Measurements from ENCODE around the gene SDF2L1. TPM values are rescaled to one million over a fixed set of nuclear protein-coding genes. Genes with fewer than 3 reads are reported as not detected.
"Not testable (repeated sequence)": the region's sequence is repeated elsewhere in the genome, so short reads cannot be mapped to it uniquely, and the experiment has no call there.

The SDF2L1 gene
- total RNA-seq, 1 donor from 2014 or later, result 41.3 TPM

DNA sequence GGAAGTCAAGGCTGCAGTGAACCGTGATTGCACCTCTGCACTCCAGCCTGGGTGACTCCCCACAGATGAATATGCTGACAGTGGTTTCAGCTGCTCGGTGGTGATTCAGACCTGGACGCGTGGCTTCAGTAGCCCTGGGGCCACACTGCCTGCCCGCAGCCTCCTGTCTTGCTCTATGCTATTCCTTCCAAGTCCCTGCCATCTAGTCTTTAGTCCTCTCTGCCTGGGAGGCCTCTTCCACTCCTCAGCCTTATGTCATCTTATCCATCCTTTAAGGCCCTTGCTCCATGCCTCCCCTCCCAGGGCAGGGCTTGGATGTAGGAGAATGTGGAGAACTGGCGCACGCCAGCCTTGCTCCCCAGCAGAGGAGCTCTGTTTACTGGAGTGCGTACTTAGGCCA, 35.3 kb upstream of the SDF2L1 start:
- no peak for DNase-seq
- ATAC-seq, result no peak
- TF ChIP-seq, protein P1, sequence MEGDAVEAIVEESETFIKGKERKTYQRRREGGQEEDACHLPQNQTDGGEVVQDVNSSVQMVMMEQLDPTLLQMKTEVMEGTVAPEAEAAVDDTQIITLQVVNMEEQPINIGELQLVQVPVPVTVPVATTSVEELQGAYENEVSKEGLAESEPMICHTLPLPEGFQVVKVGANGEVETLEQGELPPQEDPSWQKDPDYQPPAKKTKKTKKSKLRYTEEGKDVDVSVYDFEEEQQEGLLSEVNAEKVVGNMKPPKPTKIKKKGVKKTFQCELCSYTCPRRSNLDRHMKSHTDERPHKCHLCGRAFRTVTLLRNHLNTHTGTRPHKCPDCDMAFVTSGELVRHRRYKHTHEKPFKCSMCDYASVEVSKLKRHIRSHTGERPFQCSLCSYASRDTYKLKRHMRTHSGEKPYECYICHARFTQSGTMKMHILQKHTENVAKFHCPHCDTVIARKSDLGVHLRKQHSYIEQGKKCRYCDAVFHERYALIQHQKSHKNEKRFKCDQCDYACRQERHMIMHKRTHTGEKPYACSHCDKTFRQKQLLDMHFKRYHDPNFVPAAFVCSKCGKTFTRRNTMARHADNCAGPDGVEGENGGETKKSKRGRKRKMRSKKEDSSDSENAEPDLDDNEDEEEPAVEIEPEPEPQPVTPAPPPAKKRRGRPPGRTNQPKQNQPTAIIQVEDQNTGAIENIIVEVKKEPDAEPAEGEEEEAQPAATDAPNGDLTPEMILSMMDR (IDR thresholded peaks at IDR 0.05), result no peak

DNA sequence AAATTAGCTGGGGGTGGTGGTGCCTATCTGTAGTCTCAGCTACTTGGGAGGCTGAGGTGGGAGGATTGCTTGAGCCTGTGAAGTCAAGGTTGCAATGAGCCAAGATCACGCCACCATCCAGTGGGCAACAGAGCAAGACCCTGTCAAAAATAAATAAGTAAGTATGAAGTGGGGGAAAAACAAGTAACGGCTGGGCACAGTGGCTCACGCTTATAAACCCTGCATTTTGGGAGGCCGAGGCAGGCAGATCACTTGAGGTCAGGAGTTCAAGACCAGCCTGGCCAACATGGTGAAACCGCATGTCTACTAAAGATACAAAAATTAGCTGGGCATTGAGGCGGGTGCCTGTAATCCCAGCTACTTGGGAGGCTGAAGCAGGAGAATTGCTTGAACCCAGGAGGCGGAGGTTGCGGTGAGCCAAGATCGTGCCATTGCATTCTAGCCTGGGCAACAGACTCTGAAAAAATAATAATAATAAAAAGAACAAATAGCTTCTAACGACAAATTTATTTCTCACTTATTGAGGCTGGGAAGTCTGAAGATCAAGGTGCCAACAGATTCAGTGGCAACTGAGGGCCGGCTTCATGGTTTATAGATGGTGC, 32.4 kb upstream of the SDF2L1 start:
- H3K4me3 ChIP-seq; intact Hi-C loops (cut with DNase I); DNase-seq; H3K9me3 ChIP-seq; H3K4me1 ChIP-seq; H3K27ac ChIP-seq; ATAC-seq; H3K27me3 ChIP-seq: not testable (repeated sequence)
- H3K36me3 ChIP-seq, result peaks cover 34% of the 10 kb centered on the region

More for the DNA sequence above, 35.3 kb upstream of the SDF2L1 start:
- H3K27ac ChIP-seq, result no peak overlapping the region
- no peak overlapping the region for H3K4me3 ChIP-seq
- no peaks in the 10 kb centered on the region for H3K4me1 ChIP-seq
- intact Hi-C loops (cut with DNase I), result no loop called here
- H3K9me3 ChIP-seq, result no peaks in the 10 kb centered on the region
- no peaks in the 10 kb centered on the region for H3K27me3 ChIP-seq
- H3K36me3 ChIP-seq, result peaks cover 12% of the 10 kb centered on the region

DNA sequence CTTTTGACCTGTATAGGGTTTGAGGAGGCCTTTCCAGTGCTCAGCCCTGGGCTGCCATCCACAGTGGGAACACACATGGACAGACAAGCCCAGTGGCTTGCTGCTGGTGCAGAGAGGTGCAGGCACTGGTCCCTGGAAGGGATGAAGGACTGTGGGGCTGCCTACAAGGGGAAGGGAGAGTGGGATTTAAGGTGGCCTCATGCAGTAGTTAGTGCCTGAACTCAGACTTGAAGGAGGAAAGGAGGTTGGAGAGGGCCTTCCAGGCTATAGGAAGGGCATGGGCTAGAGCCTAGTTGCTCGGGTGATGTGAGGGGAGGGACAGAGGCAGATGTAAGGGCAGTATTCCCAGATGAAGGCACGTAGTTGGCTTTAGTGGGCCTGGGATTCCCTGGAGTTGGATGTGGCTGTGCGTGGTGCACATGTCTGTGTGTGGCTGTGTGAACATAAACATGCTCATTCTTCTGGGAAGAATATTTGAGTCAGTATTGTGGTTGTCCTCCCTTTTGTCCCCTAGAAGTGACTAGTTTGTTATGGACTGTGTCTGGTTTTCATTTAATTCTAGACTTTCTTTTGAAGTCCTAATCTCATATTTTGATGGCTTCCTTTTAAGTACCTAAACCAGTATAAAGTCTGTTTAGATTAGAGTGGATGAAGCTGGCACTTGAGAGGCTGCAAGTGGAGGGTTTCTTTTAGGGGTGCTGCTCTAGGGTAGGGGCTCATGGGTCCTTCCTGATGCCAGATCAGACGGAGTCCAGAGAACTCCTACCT, 30.7 kb upstream of the SDF2L1 start:
- DNase-seq (no peak), ATAC-seq (no peak)
- intact Hi-C loops (cut with DNase I), result no loop called here
- H3K4me1 ChIP-seq, result no peaks in the 10 kb centered on the region
- no peak overlapping the region for H3K27ac ChIP-seq
- TF ChIP-seq, protein P1 (IDR thresholded peaks at IDR 0.05), result no peak
- no peak overlapping the region for H3K4me3 ChIP-seq
- H3K36me3 ChIP-seq, result peaks cover 49% of the 10 kb centered on the region
- no peaks in the 10 kb centered on the region for H3K27me3 ChIP-seq
- H3K9me3 ChIP-seq, result no peaks in the 10 kb centered on the region

DNA sequence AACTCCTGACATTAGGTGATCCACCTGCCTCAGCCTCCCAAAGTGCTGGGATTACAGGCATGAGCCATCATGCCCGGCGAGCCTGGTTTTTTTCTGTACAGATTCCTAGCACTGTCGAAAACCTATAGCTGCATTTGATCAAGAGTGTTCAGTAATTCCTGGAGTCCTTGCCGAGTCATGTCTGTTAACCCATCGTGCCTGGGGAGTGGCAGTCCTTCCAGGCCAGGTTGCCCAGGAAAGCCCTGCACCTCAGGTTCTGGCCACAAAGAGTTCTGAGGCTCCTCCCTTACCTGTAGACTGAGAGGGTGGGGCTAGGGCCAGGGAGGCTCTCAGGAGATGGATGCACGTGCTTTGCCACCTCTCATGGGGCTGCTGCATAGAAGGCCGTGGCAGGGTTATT, 29.2 kb upstream of the SDF2L1 start:
- Histone ChIP-seq H3K27ac (no peak overlapping the region), H3K4me3 (no peak overlapping the region), H3K4me1 (no peaks in the 10 kb centered on the region), H3K27me3 (no peaks in the 10 kb centered on the region), H3K36me3 (peaks cover 49% of the 10 kb centered on the region), H3K9me3 (no peaks in the 10 kb centered on the region)
- TF ChIP-seq, protein P1 (IDR thresholded peaks at IDR 0.05), result no peak
- ATAC-seq (peak; percentile 20), DNase-seq (no peak)
- intact Hi-C loops (cut with DNase I), result no loop called here

DNA sequence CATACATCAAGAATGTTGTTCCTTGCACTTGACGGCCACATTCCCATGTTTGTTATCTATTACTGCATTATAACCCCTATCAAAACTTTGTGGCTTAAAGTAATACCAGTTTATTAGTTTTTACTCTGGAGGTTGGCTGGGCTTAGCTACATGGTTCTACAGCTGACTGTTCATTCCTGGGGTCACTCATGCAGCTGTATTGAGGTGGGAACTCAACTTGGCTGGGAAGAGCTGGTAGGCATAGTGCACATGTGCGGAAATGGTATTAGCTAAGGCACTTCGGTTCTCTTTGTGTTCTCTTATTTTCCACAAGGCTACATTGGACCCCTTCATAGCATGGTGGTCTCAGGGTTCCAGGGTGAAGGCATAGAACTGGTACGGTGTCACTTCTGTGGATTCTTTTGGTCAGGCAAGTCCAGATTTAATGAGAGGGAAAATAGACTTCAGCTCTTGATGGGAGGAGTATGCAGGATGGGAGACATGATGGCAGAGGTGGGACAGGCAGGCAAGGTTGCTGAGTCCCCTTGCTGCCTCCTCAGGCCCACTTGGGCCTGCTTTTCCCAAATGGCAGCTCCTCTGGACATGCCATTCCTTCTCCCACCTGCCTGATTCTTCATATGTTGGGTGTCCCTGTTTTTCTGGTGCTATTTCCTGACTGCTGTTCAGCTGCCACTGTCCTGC, 28.4 kb upstream of the SDF2L1 start:
- intact Hi-C loops (cut with DNase I), result no loop called here
- Histone ChIP-seq H3K27ac (no peak overlapping the region), H3K27me3 (no peaks in the 10 kb centered on the region), H3K4me1 (no peaks in the 10 kb centered on the region), H3K4me3 (no peak overlapping the region), H3K36me3 (peaks cover 49% of the 10 kb centered on the region), H3K9me3 (no peaks in the 10 kb centered on the region)
- DNase-seq (no peak), ATAC-seq (no peak)
- TF ChIP-seq, protein P1 (IDR thresholded peaks at IDR 0.05), result no peak

DNA sequence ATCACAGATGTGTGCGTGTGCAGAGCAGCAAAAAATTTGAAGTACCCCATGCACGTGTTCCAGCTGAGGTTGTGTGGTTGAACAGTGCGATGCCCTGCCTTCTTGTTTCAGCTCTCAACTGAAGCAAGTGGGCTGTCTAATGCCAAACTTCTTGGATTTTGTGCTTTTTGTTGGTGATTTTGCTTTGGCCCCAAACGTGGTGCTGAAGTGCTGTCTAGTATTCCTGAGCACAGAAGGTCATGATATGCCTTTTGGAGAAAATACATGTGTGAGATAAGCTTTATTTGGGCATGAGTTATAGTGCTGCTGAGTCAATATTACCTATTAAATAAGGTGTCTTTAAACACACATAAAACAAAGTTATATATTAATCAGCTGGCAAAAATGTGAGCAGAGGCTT, 26.4 kb upstream of the SDF2L1 start:
- H3K9me3 ChIP-seq, result no peaks in the 10 kb centered on the region
- peaks cover 47% of the 10 kb centered on the region for H3K36me3 ChIP-seq
- no peak overlapping the region for H3K27ac ChIP-seq
- DNase-seq (no peak), ATAC-seq (no peak)
- no peaks in the 10 kb centered on the region for H3K27me3 ChIP-seq
- intact Hi-C loops (cut with DNase I), result no loop called here
- no peaks in the 10 kb centered on the region for H3K4me1 ChIP-seq
- TF ChIP-seq, protein P1 (IDR thresholded peaks at IDR 0.05), result no peak
- H3K4me3 ChIP-seq, result no peak overlapping the region

DNA sequence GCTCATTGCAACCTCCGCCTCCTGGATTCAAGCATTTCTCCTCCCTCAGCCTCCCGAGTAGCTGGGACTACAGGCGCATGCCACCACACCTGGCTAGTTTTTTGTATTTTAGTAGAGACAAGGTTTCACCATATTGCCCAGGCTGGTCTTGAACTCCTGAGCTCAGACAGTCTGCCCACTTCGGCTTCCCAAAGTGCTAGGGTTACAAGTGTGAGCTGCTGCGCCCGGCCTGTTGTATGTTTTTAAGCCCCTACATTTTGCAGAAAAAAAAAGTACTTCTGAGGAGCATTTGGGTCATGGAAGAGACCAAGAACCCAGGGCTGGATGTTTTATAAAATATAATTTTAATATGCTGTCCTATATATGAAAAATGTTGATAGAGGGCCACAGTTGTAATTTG, 24.8 kb upstream of the SDF2L1 start:
- ATAC-seq; H3K27ac ChIP-seq; H3K4me1 ChIP-seq; DNase-seq; H3K27me3 ChIP-seq; H3K4me3 ChIP-seq; H3K9me3 ChIP-seq; intact Hi-C loops (cut with DNase I): not testable (repeated sequence)
- peaks cover 37% of the 10 kb centered on the region for H3K36me3 ChIP-seq

Measured in upper lobe of right lung (tissue), 1 donor.